ENCODE measurements around the gene NTN1.

The NTN1 gene

GRCh38 chr17:9218064-9218635, 196.8 kb downstream of the NTN1 start:
- Histone ChIP-seq H3K27ac (ENCODE audit: extremely low read depth, low read depth, low read length) (no peak overlapping the region), H3K9me3 (ENCODE audit: control insufficient read depth, insufficient read depth, low read depth, low read length) (no peaks in the 10 kb centered on the region; the same call in 1 of the 2 replicates), H3K4me1 (ENCODE audit: control insufficient read depth, insufficient read depth, low read length) (no peaks in the 10 kb centered on the region), H3K4me3 (ENCODE audit: low read depth, low read length) (no peak overlapping the region), H3K36me3 (ENCODE audit: control insufficient read depth in 2 of 2, insufficient read depth in 1 of 2, low read length in 2 of 2) (peaks cover 4 to 26% of the 10 kb centered on the region in 2 experiments; a peak in 2 of 3 replicates)
- ChIA-PET POLR2A (interaction anchor here (2.3 kb wide), 1 partner anchor 22 kb away, joined by 6 read pairs; no protein-coding TSS in a partner anchor), CTCF (interaction anchor here (1.2 to 1.6 kb wide), 2 partner anchors 9 to 220 kb away, joined by 3 to 4 read pairs; no protein-coding TSS in a partner anchor)
- TF ChIP-seq ZBTB17 (tag by site-specific recombination; IDR thresholded peaks at IDR 0.05) (no peak), ZNF600 (tag by site-specific recombination; IDR thresholded peaks at IDR 0.05) (no peak), FEZF1 (tag by site-specific recombination; IDR thresholded peaks at IDR 0.05) (no peak), ZNF37A (tag by site-specific recombination; IDR thresholded peaks at IDR 0.05) (no peak), ZNF416 (tag by site-specific recombination; IDR thresholded peaks at IDR 0.05) (no peak), ZSCAN4 (tag by site-specific recombination; IDR thresholded peaks at IDR 0.05) (no peak), ZFHX2 (tag by site-specific recombination; conservative IDR thresholded peaks at IDR 0.05) (no peak), BCL11B (tag by site-specific recombination; IDR thresholded peaks at IDR 0.05; ENCODE audit: low read depth) (no peak), ZBTB7A (tag by site-specific recombination; IDR thresholded peaks at IDR 0.05; ENCODE audit: low read depth) (no peak), ZNF398 (tag by site-specific recombination; IDR thresholded peaks at IDR 0.05) (no peak), ZXDB (tag by site-specific recombination; IDR thresholded peaks at IDR 0.05) (no peak), ZFP41 (tag by site-specific recombination; IDR thresholded peaks at IDR 0.05; ENCODE audit: borderline replicate concordance) (no peak), ZNF658 (tag by site-specific recombination; IDR thresholded peaks at IDR 0.05) (no peak), ZNF777 (tag by site-specific recombination; IDR thresholded peaks at IDR 0.05; ENCODE audit: borderline replicate concordance) (no peak), ZFP3 (tag by site-specific recombination; IDR thresholded peaks at IDR 0.05; ENCODE audit: low read depth) (no peak), SP7 (tag by site-specific recombination; IDR thresholded peaks at IDR 0.05) (no peak), ELK4 (IDR thresholded peaks at IDR 0.05; ENCODE audit: borderline replicate concordance, low read depth, low read length) (no peak)
- TF ChIP-seq, protein P1, sequence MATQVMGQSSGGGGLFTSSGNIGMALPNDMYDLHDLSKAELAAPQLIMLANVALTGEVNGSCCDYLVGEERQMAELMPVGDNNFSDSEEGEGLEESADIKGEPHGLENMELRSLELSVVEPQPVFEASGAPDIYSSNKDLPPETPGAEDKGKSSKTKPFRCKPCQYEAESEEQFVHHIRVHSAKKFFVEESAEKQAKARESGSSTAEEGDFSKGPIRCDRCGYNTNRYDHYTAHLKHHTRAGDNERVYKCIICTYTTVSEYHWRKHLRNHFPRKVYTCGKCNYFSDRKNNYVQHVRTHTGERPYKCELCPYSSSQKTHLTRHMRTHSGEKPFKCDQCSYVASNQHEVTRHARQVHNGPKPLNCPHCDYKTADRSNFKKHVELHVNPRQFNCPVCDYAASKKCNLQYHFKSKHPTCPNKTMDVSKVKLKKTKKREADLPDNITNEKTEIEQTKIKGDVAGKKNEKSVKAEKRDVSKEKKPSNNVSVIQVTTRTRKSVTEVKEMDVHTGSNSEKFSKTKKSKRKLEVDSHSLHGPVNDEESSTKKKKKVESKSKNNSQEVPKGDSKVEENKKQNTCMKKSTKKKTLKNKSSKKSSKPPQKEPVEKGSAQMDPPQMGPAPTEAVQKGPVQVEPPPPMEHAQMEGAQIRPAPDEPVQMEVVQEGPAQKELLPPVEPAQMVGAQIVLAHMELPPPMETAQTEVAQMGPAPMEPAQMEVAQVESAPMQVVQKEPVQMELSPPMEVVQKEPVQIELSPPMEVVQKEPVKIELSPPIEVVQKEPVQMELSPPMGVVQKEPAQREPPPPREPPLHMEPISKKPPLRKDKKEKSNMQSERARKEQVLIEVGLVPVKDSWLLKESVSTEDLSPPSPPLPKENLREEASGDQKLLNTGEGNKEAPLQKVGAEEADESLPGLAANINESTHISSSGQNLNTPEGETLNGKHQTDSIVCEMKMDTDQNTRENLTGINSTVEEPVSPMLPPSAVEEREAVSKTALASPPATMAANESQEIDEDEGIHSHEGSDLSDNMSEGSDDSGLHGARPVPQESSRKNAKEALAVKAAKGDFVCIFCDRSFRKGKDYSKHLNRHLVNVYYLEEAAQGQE (tag by site-specific recombination; IDR thresholded peaks at IDR 0.05), result no peak

Measured in HEK293 (cell line).